ENCODE measurements around the gene MOAP1.

GRCh38 chr14:93186466-93186865, 1.8 kb upstream of the MOAP1 start:
- TF ChIP-seq EZH2phosphoT487 (IDR thresholded peaks at IDR 0.05; ENCODE audit: unreplicated experiment) = no peak
- TF ChIP-seq CTCF (conservative IDR thresholded peaks at IDR 0.05; ENCODE audit: low read depth in 2 of 2) = no peak
- TF ChIP-seq EZH2 (IDR thresholded peaks at IDR 0.05; ENCODE audit: low read depth, unreplicated experiment) = no peak
- no peak for TF ChIP-seq REST (IDR thresholded peaks at IDR 0.05; ENCODE audit: unreplicated experiment)
- TF ChIP-seq POLR2AphosphoS5 (IDR thresholded peaks at IDR 0.05; ENCODE audit: low read depth) = no peak
- TF ChIP-seq ETS1 (IDR thresholded peaks at IDR 0.05) = no peak
- TF ChIP-seq CREB1 (CRISPR knock-in tag; IDR thresholded peaks at IDR 0.05; ENCODE audit: low read depth) = no peak
- no peak for TF ChIP-seq STAT1 (IDR thresholded peaks at IDR 0.05; ENCODE audit: unreplicated experiment)
- no peak for TF ChIP-seq ZNF331 (CRISPR knock-in tag; IDR thresholded peaks at IDR 0.05; ENCODE audit: low read depth)
- no peak for TF ChIP-seq ZNF462 (CRISPR knock-in tag; IDR thresholded peaks at IDR 0.05)
- TF ChIP-seq ZNF114 (CRISPR knock-in tag; IDR thresholded peaks at IDR 0.05) = no peak

Data from GM23338 (cell line).